ENCODE results near the gene ARFIP1.
"Not testable (repeated sequence)": the region's sequence is repeated elsewhere in the genome, so short reads cannot be mapped to it uniquely, and the experiment has no call there.

ARFIP1 gene

DNA sequence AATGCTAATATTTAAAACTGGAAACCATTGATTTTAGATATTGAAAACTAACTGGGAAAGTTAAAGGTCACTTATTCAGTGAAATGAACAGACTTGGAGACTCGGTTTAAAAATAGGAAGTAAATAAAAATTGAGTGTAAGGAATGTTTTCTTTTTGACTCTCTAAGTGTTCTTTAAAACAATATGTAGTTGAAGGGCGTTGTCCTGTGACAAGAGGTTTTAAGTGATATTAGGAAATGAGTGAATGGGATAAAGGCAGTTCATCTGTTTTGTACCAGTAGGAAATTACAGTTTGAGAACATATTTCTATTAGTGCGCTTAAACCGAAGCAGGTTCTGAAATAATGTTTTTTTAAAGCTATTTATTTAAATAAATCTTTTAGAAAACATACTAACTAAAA, 77.2 kb downstream of the ARFIP1 start:
- DNase-seq, result no peak
- TF ChIP-seq, protein P1, sequence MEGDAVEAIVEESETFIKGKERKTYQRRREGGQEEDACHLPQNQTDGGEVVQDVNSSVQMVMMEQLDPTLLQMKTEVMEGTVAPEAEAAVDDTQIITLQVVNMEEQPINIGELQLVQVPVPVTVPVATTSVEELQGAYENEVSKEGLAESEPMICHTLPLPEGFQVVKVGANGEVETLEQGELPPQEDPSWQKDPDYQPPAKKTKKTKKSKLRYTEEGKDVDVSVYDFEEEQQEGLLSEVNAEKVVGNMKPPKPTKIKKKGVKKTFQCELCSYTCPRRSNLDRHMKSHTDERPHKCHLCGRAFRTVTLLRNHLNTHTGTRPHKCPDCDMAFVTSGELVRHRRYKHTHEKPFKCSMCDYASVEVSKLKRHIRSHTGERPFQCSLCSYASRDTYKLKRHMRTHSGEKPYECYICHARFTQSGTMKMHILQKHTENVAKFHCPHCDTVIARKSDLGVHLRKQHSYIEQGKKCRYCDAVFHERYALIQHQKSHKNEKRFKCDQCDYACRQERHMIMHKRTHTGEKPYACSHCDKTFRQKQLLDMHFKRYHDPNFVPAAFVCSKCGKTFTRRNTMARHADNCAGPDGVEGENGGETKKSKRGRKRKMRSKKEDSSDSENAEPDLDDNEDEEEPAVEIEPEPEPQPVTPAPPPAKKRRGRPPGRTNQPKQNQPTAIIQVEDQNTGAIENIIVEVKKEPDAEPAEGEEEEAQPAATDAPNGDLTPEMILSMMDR (IDR thresholded peaks at IDR 0.05; ENCODE audit: low read depth, low read length), result no peak
- no peaks in the 10 kb centered on the region for H3K36me3 ChIP-seq
- no peaks in the 10 kb centered on the region; the same call in 1 of the 2 replicates for H3K9me3 ChIP-seq
- H3K4me1 ChIP-seq, result no peaks in the 10 kb centered on the region
- H3K4me3 ChIP-seq (ENCODE audit: low read depth, low read length), result no peak overlapping the region
- no peaks in the 10 kb centered on the region for H3K27me3 ChIP-seq

DNA sequence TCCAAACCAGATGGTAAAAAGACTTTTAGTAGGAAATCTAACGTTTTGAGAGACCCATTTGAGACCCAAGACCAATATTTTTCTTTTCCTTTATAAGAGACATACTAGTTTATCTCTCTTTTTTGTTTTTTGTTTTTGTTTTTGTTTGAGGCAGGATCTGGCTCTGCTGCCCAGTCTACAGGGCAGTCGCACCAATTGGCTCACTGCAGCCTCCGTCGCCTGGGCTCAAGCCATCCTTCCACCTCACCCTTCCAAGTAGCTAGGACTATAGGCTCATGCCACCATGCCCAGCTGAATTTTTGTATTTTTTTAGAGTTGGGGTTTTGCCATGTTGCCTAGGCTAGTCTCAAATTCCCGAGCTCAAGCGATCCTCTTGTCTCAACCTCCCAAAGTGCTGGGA, 79.2 kb downstream of the ARFIP1 start:
- TF ChIP-seq, protein P1 (IDR thresholded peaks at IDR 0.05; ENCODE audit: low read depth, low read length), result no peak
- DNase-seq, result no peak
- H3K27me3 ChIP-seq, result no peaks in the 10 kb centered on the region
- no peaks in the 10 kb centered on the region for H3K9me3 ChIP-seq
- H3K4me3 ChIP-seq (ENCODE audit: low read depth, low read length), result no peak overlapping the region
- no peaks in the 10 kb centered on the region for H3K36me3 ChIP-seq
- no peaks in the 10 kb centered on the region for H3K4me1 ChIP-seq

DNA sequence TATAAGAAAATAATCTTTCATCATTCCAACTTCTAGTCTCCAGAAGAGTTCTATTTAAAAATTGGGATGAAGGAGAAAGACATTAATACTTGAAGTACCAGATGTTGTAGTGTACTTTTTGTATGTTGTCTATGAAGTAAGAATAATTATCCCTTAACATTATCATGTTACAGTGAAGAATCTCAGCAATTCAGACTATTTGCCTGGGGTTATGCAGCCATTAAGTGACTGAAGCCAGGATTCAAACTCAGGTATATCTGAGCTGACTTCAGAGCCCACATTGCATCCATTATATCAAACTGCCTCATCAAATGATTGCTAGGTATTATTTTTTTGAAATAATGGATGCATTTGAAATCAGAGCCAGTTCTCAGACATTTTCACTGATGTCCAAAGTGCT, 80.3 kb downstream of the ARFIP1 start:
- DNase-seq, result no peak
- Histone ChIP-seq H3K36me3 (no peaks in the 10 kb centered on the region), H3K27me3 (no peaks in the 10 kb centered on the region), H3K4me3 (ENCODE audit: low read depth, low read length) (no peak overlapping the region), H3K4me1 (no peaks in the 10 kb centered on the region), H3K9me3 (no peaks in the 10 kb centered on the region)
- TF ChIP-seq, protein P1 (IDR thresholded peaks at IDR 0.05; ENCODE audit: low read depth, low read length), result no peak

DNA sequence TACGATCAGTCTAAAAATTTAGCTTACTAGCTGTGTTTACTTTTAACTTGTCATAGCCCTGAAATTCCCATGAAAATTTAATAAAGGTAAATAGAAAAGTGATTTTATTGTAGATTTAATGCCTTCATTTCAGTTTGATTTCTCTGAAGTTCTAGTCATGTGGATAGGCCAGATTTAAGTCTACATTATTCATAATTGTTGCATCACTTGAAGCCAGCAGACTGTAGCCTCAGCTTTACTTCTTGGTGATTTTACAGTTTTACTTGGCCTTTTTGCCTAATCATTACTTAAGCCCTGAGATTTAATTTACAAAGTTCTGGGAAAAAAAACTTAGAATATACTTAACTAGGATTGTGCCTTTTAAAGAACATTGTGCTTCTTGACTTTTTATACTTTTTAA, 82.9 kb downstream of the ARFIP1 start:
- H3K9me3 ChIP-seq, result no peaks in the 10 kb centered on the region
- no peak overlapping the region for H3K4me3 ChIP-seq (ENCODE audit: low read depth, low read length)
- no peak for DNase-seq

DNA sequence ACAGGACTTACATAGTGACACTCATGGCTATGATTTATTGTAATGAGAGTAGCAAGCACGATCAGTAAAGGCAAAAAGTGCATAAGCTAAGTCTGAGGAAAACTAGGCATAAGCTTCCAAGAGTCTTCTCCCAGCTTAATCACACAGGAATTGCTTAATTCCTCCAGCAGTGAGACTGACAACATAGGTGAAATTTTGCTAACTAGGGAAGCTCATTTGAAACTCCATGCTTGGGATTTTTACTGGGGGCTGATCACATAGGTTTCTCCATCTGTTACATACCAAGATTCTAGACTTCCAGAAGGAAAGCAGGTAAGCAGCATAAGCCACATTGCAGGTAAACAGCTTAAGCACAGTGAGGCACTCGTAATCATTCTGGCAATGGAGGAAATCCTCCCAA, 84.6 kb downstream of the ARFIP1 start:
- TF ChIP-seq, protein P1 (IDR thresholded peaks at IDR 0.05; ENCODE audit: low read depth, low read length), result no peak
- Histone ChIP-seq H3K9me3 (no peaks in the 10 kb centered on the region), H3K27me3 (no peaks in the 10 kb centered on the region), H3K36me3 (no peaks in the 10 kb centered on the region; the same call in none of the 2 replicates), H3K4me1 (no peaks in the 10 kb centered on the region), H3K4me3 (ENCODE audit: low read depth, low read length) (no peak overlapping the region)
- DNase-seq, result no peak

More for the DNA sequence above, 82.9 kb downstream of the ARFIP1 start:
- TF ChIP-seq, protein P1 (IDR thresholded peaks at IDR 0.05; ENCODE audit: low read depth, low read length), result no peak
- H3K27me3 ChIP-seq, result no peaks in the 10 kb centered on the region
- no peaks in the 10 kb centered on the region for H3K4me1 ChIP-seq
- no peaks in the 10 kb centered on the region; the same call in none of the 2 replicates for H3K36me3 ChIP-seq

DNA sequence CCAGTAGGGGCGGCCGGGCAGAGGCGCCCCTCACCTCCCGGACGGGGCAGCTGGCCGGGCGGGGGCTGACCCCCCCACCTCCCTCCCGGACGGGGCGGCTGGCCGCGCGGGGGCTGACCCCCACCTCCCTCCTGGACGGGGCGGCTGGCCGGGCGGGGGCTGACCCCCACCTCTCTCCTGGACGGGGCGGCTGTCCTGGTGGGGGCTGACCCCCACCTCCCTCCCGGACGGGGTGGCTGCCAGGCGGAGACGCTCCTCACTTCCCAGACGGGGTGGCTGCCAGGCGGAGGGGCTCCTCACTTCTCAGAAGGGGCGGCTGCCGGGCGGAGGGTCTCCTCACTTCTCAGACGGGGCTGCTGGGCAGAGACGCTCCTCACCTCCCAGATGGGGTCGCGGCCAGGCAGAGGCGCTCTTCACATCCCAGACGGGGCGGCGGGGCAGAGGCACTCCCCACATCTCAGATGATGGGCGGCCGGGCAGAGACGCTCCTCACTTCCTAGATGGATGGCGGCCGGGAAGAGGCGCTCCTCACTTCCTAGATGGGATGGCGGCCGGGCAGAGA, 86.8 kb downstream of the ARFIP1 start:
- not testable (repeated sequence) for H3K4me1 ChIP-seq; DNase-seq; H3K27me3 ChIP-seq; H3K36me3 ChIP-seq; H3K9me3 ChIP-seq; H3K4me3 ChIP-seq (ENCODE audit: low read depth, low read length)

DNA sequence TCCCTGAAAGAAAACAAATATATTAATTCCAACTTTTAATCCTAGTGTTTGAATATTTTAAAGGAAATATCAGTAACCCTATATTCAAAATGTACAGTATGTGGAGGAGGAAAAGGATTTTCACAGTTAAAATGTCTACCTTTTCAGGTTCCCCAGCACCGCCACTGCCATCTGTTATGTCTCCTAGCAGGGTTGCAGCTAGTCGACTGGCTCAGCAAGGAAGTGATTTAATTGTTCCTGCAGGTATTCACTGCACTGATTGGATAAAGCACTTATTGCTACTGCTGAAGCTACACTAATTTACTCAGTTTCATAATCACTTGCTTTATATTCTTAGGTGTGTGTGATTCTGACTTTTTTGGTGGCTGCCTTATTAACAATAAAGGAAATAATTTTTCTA, 90.9 kb downstream of the ARFIP1 start:
- Histone ChIP-seq H3K36me3 (peaks cover 3% of the 10 kb centered on the region), H3K4me1 (peaks cover 4% of the 10 kb centered on the region), H3K4me3 (ENCODE audit: low read depth, low read length) (no peak overlapping the region), H3K9me3 (no peaks in the 10 kb centered on the region), H3K27me3 (no peaks in the 10 kb centered on the region)
- TF ChIP-seq, protein P1 (IDR thresholded peaks at IDR 0.05; ENCODE audit: low read depth, low read length), result no peak
- no peak for DNase-seq
